Measurements from ENCODE around the gene SEMA4D. TPM values are rescaled to one million over a fixed set of nuclear protein-coding genes. Genes with fewer than 3 reads are reported as not detected.

SEMA4D gene
- total RNA-seq, 1 experiment from 2014 or later = 23.3 TPM

- CTCF ChIA-PET = no interaction called here
- no peak for DNase-seq
- intact Hi-C loops (cut with micrococcal nuclease; ENCODE audit: unreplicated experiment) = no loop called here
- Mint-ChIP-seq H3K27me3 (ENCODE audit: unreplicated experiment) (no peaks in the 10 kb centered on the region), H3K27ac (ENCODE audit: unreplicated experiment) (no peak overlapping the region), H3K9me3 (ENCODE audit: low read depth, unreplicated experiment) (no peaks in the 10 kb centered on the region), H3K4me3 (ENCODE audit: low read depth, unreplicated experiment) (no peak overlapping the region), H3K36me3 (ENCODE audit: insufficient read depth, unreplicated experiment) (peaks cover 31% of the 10 kb centered on the region), H3K4me1 (ENCODE audit: low read depth, unreplicated experiment) (no peaks in the 10 kb centered on the region)
- no peak for TF ChIP-seq CTCF (IDR thresholded peaks at IDR 0.05; ENCODE audit: unreplicated experiment)
- no TSS peak for BruUV-seq (replicated peaks)
Observed at GRCh38 chr9:89357331-89358197, 140.3 kb downstream of the SEMA4D start.

GRCh38 chr9:89356782-89357181, 141.1 kb downstream of the SEMA4D start:
- Mint-ChIP-seq H3K4me3 (ENCODE audit: low read depth, unreplicated experiment) (no peak overlapping the region), H3K27ac (ENCODE audit: unreplicated experiment) (no peak overlapping the region), H3K4me1 (ENCODE audit: low read depth, unreplicated experiment) (no peaks in the 10 kb centered on the region), H3K9me3 (ENCODE audit: low read depth, unreplicated experiment) (no peaks in the 10 kb centered on the region), H3K36me3 (ENCODE audit: insufficient read depth, unreplicated experiment) (peaks cover 31% of the 10 kb centered on the region), H3K27me3 (ENCODE audit: unreplicated experiment) (no peaks in the 10 kb centered on the region)
- no peak for DNase-seq
- intact Hi-C loops (cut with micrococcal nuclease; ENCODE audit: unreplicated experiment) = no loop called here
- TF ChIP-seq CTCF (IDR thresholded peaks at IDR 0.05; ENCODE audit: unreplicated experiment) = no peak
- BruUV-seq (replicated peaks) = no TSS peak
- CTCF ChIA-PET = no interaction called here

GRCh38 chr9:89354471-89354870, 143.4 kb downstream of the SEMA4D start:
- Mint-ChIP-seq H3K27me3 (ENCODE audit: unreplicated experiment) (no peaks in the 10 kb centered on the region), H3K4me1 (ENCODE audit: low read depth, unreplicated experiment) (no peaks in the 10 kb centered on the region), H3K27ac (ENCODE audit: unreplicated experiment) (no peak overlapping the region), H3K4me3 (ENCODE audit: low read depth, unreplicated experiment) (no peak overlapping the region), H3K36me3 (ENCODE audit: insufficient read depth, unreplicated experiment) (peaks cover 15% of the 10 kb centered on the region), H3K9me3 (ENCODE audit: low read depth, unreplicated experiment) (no peaks in the 10 kb centered on the region)
- CTCF ChIA-PET = no interaction called here
- no TSS peak for BruUV-seq (replicated peaks)
- intact Hi-C loops (cut with micrococcal nuclease; ENCODE audit: unreplicated experiment) = no loop called here
- no peak for DNase-seq
- TF ChIP-seq CTCF (IDR thresholded peaks at IDR 0.05; ENCODE audit: unreplicated experiment) = no peak

- no peak for TF ChIP-seq CTCF (IDR thresholded peaks at IDR 0.05; ENCODE audit: unreplicated experiment)
- no peak for DNase-seq
- Mint-ChIP-seq H3K4me1 (ENCODE audit: low read depth, unreplicated experiment) (no peaks in the 10 kb centered on the region), H3K27ac (ENCODE audit: unreplicated experiment) (no peak overlapping the region), H3K9me3 (ENCODE audit: low read depth, unreplicated experiment) (no peaks in the 10 kb centered on the region), H3K4me3 (ENCODE audit: low read depth, unreplicated experiment) (no peak overlapping the region), H3K36me3 (ENCODE audit: insufficient read depth, unreplicated experiment) (peaks cover 16% of the 10 kb centered on the region), H3K27me3 (ENCODE audit: unreplicated experiment) (no peaks in the 10 kb centered on the region)
- CTCF ChIA-PET = no interaction called here
- intact Hi-C loops (cut with micrococcal nuclease; ENCODE audit: unreplicated experiment) = no loop called here
- no TSS peak for BruUV-seq (replicated peaks)
Observed at GRCh38 chr9:89353989-89354388, 143.9 kb downstream of the SEMA4D start.

Data from Calu3 (cell line).